H1 (cell line): Measurements from ENCODE around the gene SLC9A5. TPM values are rescaled to one million over a fixed set of nuclear protein-coding genes. Genes with fewer than 3 reads are reported as not detected.

Experiments used
- ATF3 ChIP-seq: IDR thresholded peaks from 2 replicates; pipeline ENCODE4 v1.6.1; 2011; ENCODE audit warnings: low read depth, mild to moderate bottlenecking, low read length; ENCODE audit not compliant: insufficient read depth
- EZH2 ChIP-seq: fragments of 200-600 bp; sonication (generic); IDR thresholded peaks from 2 replicates; pipeline ENCODE4 v1.7.1; 2012; ENCODE audit warnings: low read depth, mild to moderate bottlenecking, moderate library complexity, low read length, inconsistent platforms; ENCODE audit not compliant: severe bottlenecking
- FOSL1 ChIP-seq: IDR thresholded peaks from 2 replicates; pipeline ENCODE4 v1.6.1; 2011; ENCODE audit warnings: mild to moderate bottlenecking, low read depth, low read length, moderate library complexity; ENCODE audit not compliant: insufficient read depth
- HDAC2 ChIP-seq, 2 experiments: fragments of 300-600 bp in 1 of 2; sonication (generic) in 1 of 2; IDR thresholded peaks; 2 replicates each; pipeline ENCODE4 v1.6.1; 2011 to 2012; ENCODE audit warnings: low read depth in 2 of 2, low read length in 2 of 2, mild to moderate bottlenecking in 2 of 2, moderate library complexity in 2 of 2, borderline replicate concordance in 1 of 2, inconsistent platforms in 1 of 2
- polyA plus RNA-seq, 7 experiments: library from polyadenylated mRNA; depleted of rRNA in 3 of 7; stranded (reverse) in 5 of 7; unstranded in 2 of 7; fragments of >200 nt in 5 of 7; fragments of 200-250 nt in 2 of 7; gene quantifications; 1 replicate in 5 of 7; 2 replicates in 1 of 7; 4 replicates in 1 of 7; pipeline versions ENCODE4 v1.2.1 to v1.2.3, GENCODE V29; 2011 to 2013; ENCODE audit warnings: missing spikeins in 2 of 7, mixed read lengths in 2 of 7
- total RNA-seq: library from RNA; stranded (reverse); fragmentation: NEBNext Ultra II Directional; extraction: Animal tissue kit (Norgen Biotek cat#: 25700); gene quantifications from 2 replicates; pipeline ENCODE4 v1.2.1, GENCODE V29; 2021

Gene SLC9A5
- total and polyA plus RNA-seq, 2 of the 8 experiments (the other 6 are each of a cell fraction or from before 2014, with no cell fraction given) = 7.9 to 8.6 TPM

DNA sequence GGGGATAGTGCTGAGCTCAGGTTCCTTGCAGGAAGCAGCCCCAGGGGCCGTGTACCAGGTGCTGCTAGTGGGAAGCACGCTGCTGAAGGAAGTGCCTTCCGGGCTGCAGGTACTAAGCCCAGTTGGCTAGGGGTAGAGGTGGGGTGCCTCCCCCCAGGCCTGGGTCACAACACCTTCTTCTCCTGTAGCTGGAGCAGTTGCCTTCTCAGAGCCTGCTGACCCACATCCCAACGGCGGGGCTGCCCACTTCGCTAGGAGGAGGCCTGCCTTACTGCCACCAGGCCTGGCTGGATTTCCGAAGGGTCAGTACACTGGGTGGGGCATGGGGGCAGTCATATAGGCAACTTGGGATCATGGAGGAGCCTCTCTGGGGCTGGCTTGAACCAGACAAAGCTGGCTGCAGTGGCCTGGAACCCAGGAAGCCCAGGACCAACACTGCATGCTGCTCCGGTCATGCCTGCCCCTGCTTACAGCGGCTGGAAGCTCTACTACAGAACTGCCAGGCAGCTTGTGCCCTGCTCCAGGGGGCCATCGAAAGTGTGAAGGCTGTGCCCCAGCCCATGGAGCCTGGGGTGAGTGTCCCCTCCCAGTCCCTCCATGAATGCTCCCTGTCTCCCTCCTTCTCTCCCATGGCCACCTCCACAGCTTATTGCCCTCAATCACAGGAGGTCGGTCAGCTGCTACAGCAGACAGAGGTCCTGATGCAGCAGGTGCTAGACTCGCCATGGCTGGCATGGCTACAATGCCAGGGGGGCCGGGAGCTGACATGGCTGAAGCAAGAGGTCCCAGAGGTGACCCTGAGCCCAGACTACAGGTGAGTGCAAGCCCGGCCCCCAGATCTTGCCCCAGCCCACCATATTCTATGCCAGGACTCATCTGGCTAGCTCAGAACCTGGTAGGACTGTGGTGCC is 33.0 kb downstream of the SLC9A5 start (continued):
- TF ChIP-seq EZH2 (no peak), ATF3 (no peak), FOSL1 (no peak), HDAC2 (IDR thresholded peaks at IDR 0.05; ENCODE audit: borderline replicate concordance in 1 of 2, low read depth in 2 of 2, low read length in 2 of 2) (no peak)
